Ishikawa (cell line): Measurements from ENCODE around the gene DPH6.

Experiments
- CEBPB ChIP-seq: IDR thresholded peaks from 2 replicates; pipeline ENCODE4 v1.6.1; 2012
- CREB1 ChIP-seq: IDR thresholded peaks from 2 replicates; pipeline ENCODE4 v1.6.1; 2012; ENCODE audit warnings: low read depth
- EGR1 ChIP-seq: IDR thresholded peaks from 2 replicates; pipeline ENCODE4 v1.6.1; 2012
- EP300 ChIP-seq: IDR thresholded peaks from 2 replicates; pipeline ENCODE4 v1.6.1; 2012; ENCODE audit warnings: borderline replicate concordance
- FOXM1 ChIP-seq: IDR thresholded peaks from 2 replicates; pipeline ENCODE4 v1.6.1; 2012; ENCODE audit warnings: low read depth, borderline replicate concordance
- NFIC ChIP-seq: IDR thresholded peaks from 2 replicates; pipeline ENCODE4 v1.6.1; 2012
- RAD21 ChIP-seq: IDR thresholded peaks from 2 replicates; pipeline ENCODE4 v1.6.1; 2012; ENCODE audit warnings: low read depth
- REST ChIP-seq: IDR thresholded peaks from 2 replicates; pipeline ENCODE4 v1.6.1; 2012; ENCODE audit warnings: low read depth, mild to moderate bottlenecking
- TAF1 ChIP-seq: IDR thresholded peaks from 2 replicates; pipeline ENCODE4 v1.6.1; 2012; ENCODE audit warnings: low read depth, mild to moderate bottlenecking
- TCF12 ChIP-seq: IDR thresholded peaks from 2 replicates; pipeline ENCODE4 v1.6.1; 2012; ENCODE audit warnings: low read depth
- TEAD4 ChIP-seq: IDR thresholded peaks from 2 replicates; pipeline ENCODE4 v1.6.1; 2012
- YY1 ChIP-seq: IDR thresholded peaks from 2 replicates; pipeline ENCODE4 v1.6.1; 2012; ENCODE audit warnings: low read depth
- ZBTB7A ChIP-seq: IDR thresholded peaks from 2 replicates; pipeline ENCODE4 v1.6.1; 2012; ENCODE audit warnings: low read depth
- TF ChIP-seq, protein P1 (sequence below): IDR thresholded peaks from 2 replicates; pipeline ENCODE4 v1.6.1; 2012
- TF ChIP-seq, protein P2 (sequence below): IDR thresholded peaks from 2 replicates; pipeline ENCODE4 v1.6.1; 2012

The DPH6 gene

GRCh38 chr15:35410775-35411174 is 135.2 kb downstream of the DPH6 start:
- TF ChIP-seq TCF12: no peak
- no peak for TF ChIP-seq TAF1
- TF ChIP-seq, protein P1, sequence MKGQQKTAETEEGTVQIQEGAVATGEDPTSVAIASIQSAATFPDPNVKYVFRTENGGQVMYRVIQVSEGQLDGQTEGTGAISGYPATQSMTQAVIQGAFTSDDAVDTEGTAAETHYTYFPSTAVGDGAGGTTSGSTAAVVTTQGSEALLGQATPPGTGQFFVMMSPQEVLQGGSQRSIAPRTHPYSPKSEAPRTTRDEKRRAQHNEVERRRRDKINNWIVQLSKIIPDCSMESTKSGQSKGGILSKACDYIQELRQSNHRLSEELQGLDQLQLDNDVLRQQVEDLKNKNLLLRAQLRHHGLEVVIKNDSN: no peak
- TF ChIP-seq CREB1: no peak
- TF ChIP-seq CEBPB: no peak
- TF ChIP-seq, protein P2, sequence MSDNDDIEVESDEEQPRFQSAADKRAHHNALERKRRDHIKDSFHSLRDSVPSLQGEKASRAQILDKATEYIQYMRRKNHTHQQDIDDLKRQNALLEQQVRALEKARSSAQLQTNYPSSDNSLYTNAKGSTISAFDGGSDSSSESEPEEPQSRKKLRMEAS: no peak
- TF ChIP-seq ZBTB7A: no peak
- no peak for TF ChIP-seq REST
- no peak for TF ChIP-seq EGR1
- no peak for TF ChIP-seq EP300
- no peak for TF ChIP-seq YY1
- TF ChIP-seq RAD21: no peak
- no peak for TF ChIP-seq TEAD4
- TF ChIP-seq FOXM1: no peak
- no peak for TF ChIP-seq NFIC

DNA sequence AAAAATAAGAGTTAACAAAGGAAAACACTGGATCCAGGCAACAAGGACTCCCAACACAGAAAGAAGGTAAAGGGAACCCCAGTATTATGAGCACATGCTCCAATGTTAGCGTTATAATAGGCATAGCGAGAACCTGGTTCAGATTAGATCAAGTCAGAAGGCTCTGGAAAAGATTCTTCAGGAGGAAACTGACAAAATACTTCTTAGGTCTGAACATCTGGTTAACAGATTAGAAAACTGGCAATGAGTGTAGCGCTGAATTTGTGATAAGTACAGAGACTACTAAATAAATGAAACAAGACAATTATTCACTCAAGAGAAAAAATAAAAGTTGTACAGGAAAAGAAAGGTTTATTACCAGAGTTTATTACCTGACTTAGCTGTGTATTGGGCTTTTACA is 146.1 kb downstream of the DPH6 start:
- TF ChIP-seq TAF1 (no peak), TEAD4 (no peak), CREB1 (no peak), EGR1 (no peak), REST (no peak), FOXM1 (no peak), NFIC (no peak), RAD21 (no peak), YY1 (no peak), EP300 (no peak), ZBTB7A (no peak), TCF12 (no peak), CEBPB (no peak)
- TF ChIP-seq, protein P1: no peak
- TF ChIP-seq, protein P2: no peak

GRCh38 chr15:35397027-35397426 is 148.9 kb downstream of the DPH6 start:
- no peak for TF ChIP-seq FOXM1
- TF ChIP-seq CREB1: no peak
- no peak for TF ChIP-seq TCF12
- TF ChIP-seq EGR1: no peak
- no peak for TF ChIP-seq RAD21
- TF ChIP-seq REST: no peak
- no peak for TF ChIP-seq YY1
- no peak for TF ChIP-seq ZBTB7A
- TF ChIP-seq TEAD4: no peak
- TF ChIP-seq, protein P2: no peak
- no peak for TF ChIP-seq CEBPB
- no peak for TF ChIP-seq TAF1
- TF ChIP-seq, protein P1: no peak
- no peak for TF ChIP-seq NFIC
- no peak for TF ChIP-seq EP300

DNA sequence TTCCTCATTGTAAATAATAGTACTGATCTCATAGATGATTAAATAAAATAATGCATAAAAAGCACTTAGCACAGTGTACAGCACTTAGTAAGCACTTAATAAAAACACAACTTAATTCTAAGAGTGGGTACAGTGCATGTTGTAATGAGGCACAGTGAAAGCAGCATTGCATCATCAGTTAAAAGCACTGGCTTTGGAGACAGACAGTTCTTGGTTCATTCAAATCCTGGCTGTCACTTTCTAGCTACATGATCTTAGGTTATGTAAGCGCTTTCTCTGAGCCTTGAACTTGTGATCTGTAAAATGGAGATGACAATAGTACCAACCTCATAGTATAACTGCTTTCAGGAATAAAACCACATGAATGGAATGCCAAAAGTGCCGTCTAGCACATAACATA is 151.5 kb downstream of the DPH6 start:
- TF ChIP-seq NFIC (no peak), REST (no peak), YY1 (no peak), TAF1 (no peak)
